Activated CD8-positive, alpha-beta memory T cell treated with anti-CD3 and anti-CD28 coated beads for 48 hours (primary cell): ENCODE measurements around the gene PTPRN2.
"Not testable (repeated sequence)": the region's sequence is repeated elsewhere in the genome, so short reads cannot be mapped to it uniquely, and the experiment has no call there.

Source experiments
- DNase-seq, 3 experiments: peaks; one replicate each; pipeline ENCODE4 v3.0.0-alpha.2; 2020; ENCODE audit warnings: low read depth in 2 of 3, low spot score in 2 of 3

Gene PTPRN2

GRCh38 chr7:157738066-157738460, 849.6 kb downstream of the PTPRN2 start:
- no peak for DNase-seq

GRCh38 chr7:157737151-157738065, 850.2 kb downstream of the PTPRN2 start:
- DNase-seq, result no peak

- no peak for DNase-seq
Observed at GRCh38 chr7:157736341-157736740, 851.3 kb downstream of the PTPRN2 start.

GRCh38 chr7:157735826-157736225, 851.8 kb downstream of the PTPRN2 start:
- no peak for DNase-seq

- no peak for DNase-seq
Observed at GRCh38 chr7:157734676-157735640, 852.7 kb downstream of the PTPRN2 start.

- not testable (repeated sequence) for DNase-seq
Observed at GRCh38 chr7:157733760-157734395, 853.7 kb downstream of the PTPRN2 start.

- DNase-seq, result no peak
Observed at GRCh38 chr7:157731126-157731525, 856.5 kb downstream of the PTPRN2 start.

- no peak for DNase-seq
Observed at GRCh38 chr7:157730614-157731013, 857.0 kb downstream of the PTPRN2 start.

- DNase-seq, result no peak
Observed at GRCh38 chr7:157729566-157729965, 858.1 kb downstream of the PTPRN2 start.

GRCh38 chr7:157727964-157728615, 859.5 kb downstream of the PTPRN2 start:
- DNase-seq, result no peak

GRCh38 chr7:157726764-157727163, 860.9 kb downstream of the PTPRN2 start:
- no peak for DNase-seq

GRCh38 chr7:157725312-157725711, 862.3 kb downstream of the PTPRN2 start:
- DNase-seq, result not testable (repeated sequence)

GRCh38 chr7:157723205-157723604, 864.4 kb downstream of the PTPRN2 start:
- no peak for DNase-seq

- DNase-seq, result no peak
Observed at GRCh38 chr7:157722137-157723060, 865.2 kb downstream of the PTPRN2 start.

GRCh38 chr7:157721468-157722136, 866.0 kb downstream of the PTPRN2 start:
- no peak for DNase-seq

- no peak for DNase-seq
Observed at GRCh38 chr7:157719705-157720655, 867.6 kb downstream of the PTPRN2 start.

GRCh38 chr7:157719008-157719682, 868.5 kb downstream of the PTPRN2 start:
- no peak for DNase-seq
